ENCODE measurements around the gene UVSSA.

Gene UVSSA

GRCh38 chr4:1379351-1379781, 32.4 kb downstream of the UVSSA start:
- no peaks in the 10 kb centered on the region for H3K36me3 ChIP-seq (replicated peaks; ENCODE audit: low read depth, low read length)
- TF ChIP-seq CTCF (IDR thresholded peaks at IDR 0.05; ENCODE audit: low read depth, low read length) (no peak), EZH2phosphoT487 (IDR thresholded peaks at IDR 0.05; ENCODE audit: low read depth) (no peak)
- no peak overlapping the region for H3K27ac ChIP-seq (ENCODE audit: low read length)
- no peak overlapping the region for H3K4me2 ChIP-seq (ENCODE audit: low read length)
- H4K20me1 ChIP-seq (ENCODE audit: insufficient read depth, low read length): no peaks in the 10 kb centered on the region
- H3K27me3 ChIP-seq (ENCODE audit: low read depth, low read length): no peaks in the 10 kb centered on the region
- H3K79me2 ChIP-seq (ENCODE audit: low read length): no peaks in the 10 kb centered on the region
- no peak overlapping the region for H3K9ac ChIP-seq (ENCODE audit: low read length)
- no peak overlapping the region for H2AFZ ChIP-seq (ENCODE audit: low read depth, low read length)
- H3K4me1 ChIP-seq (ENCODE audit: low read length): no peaks in the 10 kb centered on the region
- no peak overlapping the region for H3K4me3 ChIP-seq (ENCODE audit: low read length)
- no peaks in the 10 kb centered on the region for H3K9me3 ChIP-seq (ENCODE audit: insufficient read depth, low read length)

DNA sequence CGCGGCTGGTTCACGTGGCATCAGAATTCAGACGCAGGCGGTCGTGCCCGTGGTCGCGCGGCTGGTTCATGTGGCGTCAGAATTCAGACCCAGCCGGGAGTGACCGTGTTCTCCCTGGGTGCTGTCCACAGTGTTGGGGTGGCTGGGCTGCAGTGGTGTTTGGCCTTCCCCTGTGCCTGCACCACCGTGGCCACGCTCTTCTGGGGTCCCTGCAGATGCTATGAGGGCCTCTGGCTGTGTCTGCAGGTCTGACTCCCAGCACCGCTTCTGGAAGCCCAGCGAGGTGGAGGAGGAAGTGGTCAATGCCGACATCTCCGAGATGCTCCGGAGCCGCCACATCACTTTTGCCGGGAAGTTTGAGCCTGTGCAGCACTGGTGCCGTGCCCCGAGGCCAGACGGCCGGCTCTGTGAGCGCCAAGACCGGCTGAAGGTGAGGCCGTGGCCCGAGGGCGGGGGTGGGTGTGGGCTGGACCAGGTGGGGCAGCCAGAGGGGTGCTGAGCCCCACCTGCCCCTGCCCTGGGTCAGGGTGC, 32.9 kb downstream of the UVSSA start:
- Histone ChIP-seq H3K4me1 (ENCODE audit: low read length) (no peaks in the 10 kb centered on the region), H3K36me3 (replicated peaks; ENCODE audit: low read depth, low read length) (no peaks in the 10 kb centered on the region), H2AFZ (ENCODE audit: low read depth, low read length) (no peak overlapping the region), H3K4me3 (ENCODE audit: low read length) (no peak overlapping the region), H3K4me2 (ENCODE audit: low read length) (no peak overlapping the region), H3K27ac (ENCODE audit: low read length) (no peak overlapping the region), H4K20me1 (ENCODE audit: insufficient read depth, low read length) (no peaks in the 10 kb centered on the region), H3K9me3 (ENCODE audit: insufficient read depth, low read length) (no peaks in the 10 kb centered on the region), H3K9ac (ENCODE audit: low read length) (no peak overlapping the region), H3K79me2 (ENCODE audit: low read length) (no peaks in the 10 kb centered on the region), H3K27me3 (ENCODE audit: low read depth, low read length) (no peaks in the 10 kb centered on the region)
- no peak for TF ChIP-seq CTCF (IDR thresholded peaks at IDR 0.05; ENCODE audit: low read depth, low read length)
- TF ChIP-seq EZH2phosphoT487 (IDR thresholded peaks at IDR 0.05; ENCODE audit: low read depth): no peak

- TF ChIP-seq CTCF (IDR thresholded peaks at IDR 0.05; ENCODE audit: low read depth, low read length) (no peak), EZH2phosphoT487 (IDR thresholded peaks at IDR 0.05; ENCODE audit: low read depth) (no peak)
- Histone ChIP-seq H3K27ac (ENCODE audit: low read length) (no peak overlapping the region), H3K4me1 (ENCODE audit: low read length) (no peaks in the 10 kb centered on the region), H3K4me3 (ENCODE audit: low read length) (no peak overlapping the region), H3K36me3 (replicated peaks; ENCODE audit: low read depth, low read length) (no peaks in the 10 kb centered on the region), H4K20me1 (ENCODE audit: insufficient read depth, low read length) (no peaks in the 10 kb centered on the region), H3K9me3 (ENCODE audit: insufficient read depth, low read length) (no peaks in the 10 kb centered on the region), H3K4me2 (ENCODE audit: low read length) (no peak overlapping the region), H2AFZ (ENCODE audit: low read depth, low read length) (no peak overlapping the region), H3K9ac (ENCODE audit: low read length) (no peak overlapping the region), H3K27me3 (ENCODE audit: low read depth, low read length) (no peaks in the 10 kb centered on the region), H3K79me2 (ENCODE audit: low read length) (no peaks in the 10 kb centered on the region)
Observed at GRCh38 chr4:1380368-1381151, 33.6 kb downstream of the UVSSA start.

DNA sequence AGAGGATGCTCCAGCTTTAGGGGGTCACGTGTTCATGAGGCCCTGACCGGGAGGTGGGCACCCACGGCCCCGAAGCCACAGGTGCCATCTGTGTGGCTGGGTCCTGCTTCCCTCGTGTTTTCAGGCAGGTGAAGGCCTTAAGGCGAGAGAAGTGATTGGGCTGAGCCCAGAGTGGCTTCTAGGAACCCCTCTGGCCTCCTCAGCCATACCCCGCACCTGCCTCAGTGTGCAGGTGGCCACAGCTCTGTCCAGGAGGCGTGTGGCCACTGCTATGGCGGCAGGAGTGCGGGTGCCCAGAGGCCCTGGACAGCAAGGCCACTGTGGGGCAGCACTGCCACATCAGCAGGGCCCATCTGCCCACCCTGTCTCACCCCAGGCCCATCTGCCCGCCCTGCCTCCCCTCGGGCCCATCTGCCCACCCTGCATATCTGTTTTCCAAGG, 34.2 kb downstream of the UVSSA start:
- Histone ChIP-seq H2AFZ (ENCODE audit: low read depth, low read length) (no peak overlapping the region), H3K4me1 (ENCODE audit: low read length) (no peaks in the 10 kb centered on the region), H3K4me3 (ENCODE audit: low read length) (no peak overlapping the region), H3K9me3 (ENCODE audit: insufficient read depth, low read length) (no peaks in the 10 kb centered on the region), H3K9ac (ENCODE audit: low read length) (no peak overlapping the region), H3K36me3 (replicated peaks; ENCODE audit: low read depth, low read length) (peaks cover under 1% of the 10 kb centered on the region), H3K27ac (ENCODE audit: low read length) (no peak overlapping the region), H3K27me3 (ENCODE audit: low read depth, low read length) (no peaks in the 10 kb centered on the region), H4K20me1 (ENCODE audit: insufficient read depth, low read length) (no peaks in the 10 kb centered on the region), H3K79me2 (ENCODE audit: low read length) (no peaks in the 10 kb centered on the region), H3K4me2 (ENCODE audit: low read length) (no peak overlapping the region)
- TF ChIP-seq CTCF (IDR thresholded peaks at IDR 0.05; ENCODE audit: low read depth, low read length): no peak
- no peak for TF ChIP-seq EZH2phosphoT487 (IDR thresholded peaks at IDR 0.05; ENCODE audit: low read depth)
